LNCAP (cell line): ENCODE results near the gene GALNT10.
A peak's percentile ranks its signal among the peaks of the same experiment; 100 is the strongest.

ENCODE experiments used
- TF ChIP-seq, protein P1 (sequence below): fragments of 450-650 bp; IDR thresholded peaks from 2 replicates; pipeline ENCODE4 v1.5.1; 2017; ENCODE audit warnings: mild to moderate bottlenecking

The GALNT10 gene

DNA sequence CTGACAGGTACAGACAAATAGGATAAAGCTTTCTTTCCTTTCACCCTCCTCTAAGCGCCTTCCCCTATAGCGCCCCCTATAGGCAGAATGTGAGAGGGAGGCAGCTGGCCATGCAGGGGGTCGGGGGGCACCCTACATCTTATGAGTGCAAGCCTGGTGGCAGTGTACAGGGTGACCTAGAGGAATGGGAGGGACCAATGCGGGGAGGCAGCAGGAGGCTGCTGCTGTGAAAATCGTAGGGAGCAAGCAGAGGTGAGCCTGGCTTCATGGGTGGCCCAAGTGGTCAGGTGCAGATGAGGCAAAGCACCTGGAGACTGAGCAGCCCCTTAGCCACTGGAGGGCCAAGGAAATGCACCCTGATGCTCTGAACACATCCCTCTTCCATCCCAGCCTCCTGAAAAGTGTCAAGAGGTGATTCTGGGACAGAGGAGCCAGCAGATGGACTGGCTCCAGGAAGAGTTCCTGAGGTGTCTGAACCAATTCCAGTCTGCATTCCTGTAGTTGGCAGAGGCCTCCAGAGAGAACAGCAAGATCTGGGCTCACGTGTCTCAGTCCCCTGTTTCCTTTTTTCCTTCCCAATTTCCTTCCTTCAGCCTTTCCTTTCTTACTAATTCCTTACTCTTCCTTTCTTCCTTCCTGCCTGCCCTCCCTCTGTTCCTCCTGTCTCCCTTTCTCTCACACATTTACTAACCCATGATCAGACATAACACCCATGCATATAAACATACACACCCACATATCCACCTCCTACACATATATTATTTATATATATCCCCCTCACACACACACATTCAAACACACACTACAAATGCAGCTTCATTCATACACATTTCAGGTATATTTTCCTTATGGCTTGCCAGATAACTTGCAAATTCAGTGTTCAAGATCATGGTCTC, 32.8 kb upstream of the GALNT10 start:
- TF ChIP-seq, protein P1, sequence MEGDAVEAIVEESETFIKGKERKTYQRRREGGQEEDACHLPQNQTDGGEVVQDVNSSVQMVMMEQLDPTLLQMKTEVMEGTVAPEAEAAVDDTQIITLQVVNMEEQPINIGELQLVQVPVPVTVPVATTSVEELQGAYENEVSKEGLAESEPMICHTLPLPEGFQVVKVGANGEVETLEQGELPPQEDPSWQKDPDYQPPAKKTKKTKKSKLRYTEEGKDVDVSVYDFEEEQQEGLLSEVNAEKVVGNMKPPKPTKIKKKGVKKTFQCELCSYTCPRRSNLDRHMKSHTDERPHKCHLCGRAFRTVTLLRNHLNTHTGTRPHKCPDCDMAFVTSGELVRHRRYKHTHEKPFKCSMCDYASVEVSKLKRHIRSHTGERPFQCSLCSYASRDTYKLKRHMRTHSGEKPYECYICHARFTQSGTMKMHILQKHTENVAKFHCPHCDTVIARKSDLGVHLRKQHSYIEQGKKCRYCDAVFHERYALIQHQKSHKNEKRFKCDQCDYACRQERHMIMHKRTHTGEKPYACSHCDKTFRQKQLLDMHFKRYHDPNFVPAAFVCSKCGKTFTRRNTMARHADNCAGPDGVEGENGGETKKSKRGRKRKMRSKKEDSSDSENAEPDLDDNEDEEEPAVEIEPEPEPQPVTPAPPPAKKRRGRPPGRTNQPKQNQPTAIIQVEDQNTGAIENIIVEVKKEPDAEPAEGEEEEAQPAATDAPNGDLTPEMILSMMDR = peak; percentile 78

DNA sequence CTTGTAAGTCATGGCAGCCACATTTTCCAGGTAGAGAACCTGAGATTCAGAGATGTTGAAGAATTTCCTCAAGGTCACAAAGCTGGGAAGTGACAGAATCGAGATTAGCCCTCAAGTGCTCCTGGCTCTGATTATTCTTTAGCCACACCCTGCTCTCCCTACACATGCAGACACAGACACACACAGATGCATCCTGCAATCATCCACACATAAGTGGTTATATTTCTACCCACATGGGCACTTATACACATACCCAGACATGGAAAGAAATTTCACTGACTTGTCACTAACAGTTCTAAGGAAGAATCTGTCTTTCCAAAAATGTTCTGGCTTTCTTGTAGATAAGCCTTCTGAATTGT, 32.2 kb upstream of the GALNT10 start:
- TF ChIP-seq, protein P1 = no peak

DNA sequence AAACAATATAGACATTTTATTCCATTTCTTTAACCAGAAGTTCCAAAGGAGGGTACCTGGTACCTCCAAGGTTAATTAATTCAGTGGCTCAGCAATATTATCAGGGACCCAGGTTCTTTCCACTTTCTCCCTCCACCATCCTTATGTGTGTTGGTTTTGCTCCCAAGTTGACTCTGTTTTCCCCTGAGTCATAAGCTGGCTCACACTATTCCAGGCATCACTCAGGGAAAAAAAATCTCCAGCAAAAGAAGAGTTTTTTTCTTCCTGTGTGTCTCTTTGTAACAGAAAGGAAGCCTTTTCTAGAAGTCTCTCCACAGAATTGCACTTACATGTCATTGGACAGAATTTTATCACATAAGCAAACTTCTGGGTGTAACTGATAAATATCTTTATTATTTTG, 31.2 kb upstream of the GALNT10 start:
- TF ChIP-seq, protein P1 = no peak

DNA sequence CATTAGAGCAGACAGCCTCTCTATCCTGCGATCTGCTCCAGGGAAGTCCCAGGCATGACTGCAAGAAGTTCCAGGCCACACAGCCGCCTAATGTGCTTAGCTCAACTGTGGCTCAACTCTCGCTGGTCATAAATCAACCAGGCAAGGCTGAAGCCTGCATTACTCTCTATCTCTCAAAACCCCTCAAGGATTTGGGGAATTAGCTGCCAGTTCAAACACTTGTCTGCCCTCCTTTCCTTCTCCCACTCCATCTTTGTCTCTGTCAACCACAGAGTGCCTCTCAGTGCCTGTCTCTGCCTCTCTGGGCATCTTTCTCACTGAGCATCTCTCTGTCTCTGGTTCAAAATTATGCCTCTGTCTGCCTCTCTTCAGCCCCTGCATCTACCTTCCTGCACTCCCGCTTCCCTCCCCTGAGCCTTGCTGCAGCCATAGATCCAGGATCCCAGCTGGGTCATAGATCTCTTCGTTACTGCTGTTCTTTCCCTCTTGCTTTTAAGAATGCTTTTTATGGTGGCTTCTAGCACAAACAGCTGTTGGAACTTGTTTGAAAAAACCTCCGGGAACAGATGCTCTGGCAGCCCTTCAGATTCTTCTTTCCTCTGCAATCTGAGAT, 27.9 kb upstream of the GALNT10 start:
- TF ChIP-seq, protein P1 = no peak

DNA sequence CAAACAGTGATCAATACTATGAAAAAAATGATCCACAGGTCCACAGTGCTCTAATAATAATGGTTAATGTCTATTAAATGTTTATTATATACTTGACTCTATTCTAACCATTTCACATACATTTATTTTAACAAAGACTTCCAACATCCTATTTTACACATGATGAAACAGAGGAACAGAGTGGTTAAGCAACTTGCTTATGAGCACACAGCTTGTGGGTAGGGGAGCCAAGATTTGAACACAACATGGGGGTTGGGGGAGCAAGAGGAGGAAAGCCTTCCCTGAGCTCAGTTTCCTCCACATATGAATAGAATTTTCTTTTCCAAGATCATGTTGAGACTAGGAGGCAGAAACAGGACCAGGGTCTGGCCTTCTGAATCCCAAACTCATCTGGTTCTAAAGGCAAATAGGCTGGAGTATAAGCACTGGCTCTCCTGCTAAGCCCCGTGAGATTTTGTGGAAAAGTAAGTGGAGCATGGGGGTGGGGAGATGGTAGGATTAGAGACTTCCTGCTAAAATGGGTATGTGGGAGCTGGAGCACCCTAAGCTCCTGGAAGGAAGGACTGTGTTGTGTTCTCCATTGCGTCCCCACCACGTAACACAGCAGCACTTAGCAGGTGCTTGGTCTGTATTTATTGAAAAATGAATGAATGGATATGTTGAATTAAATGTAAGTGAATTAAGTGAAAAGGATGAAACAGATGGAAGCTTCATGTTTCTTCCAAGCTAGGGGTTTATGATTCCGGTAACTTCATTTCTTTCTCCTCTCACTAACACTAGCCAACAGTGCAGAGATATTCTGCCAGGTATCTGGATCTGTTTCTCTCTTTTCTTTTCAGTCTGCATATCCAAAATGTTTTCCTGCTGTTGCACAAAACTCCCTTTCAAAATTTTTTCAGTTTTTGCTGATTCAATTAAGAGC, 26.9 kb upstream of the GALNT10 start:
- TF ChIP-seq, protein P1 = no peak

DNA sequence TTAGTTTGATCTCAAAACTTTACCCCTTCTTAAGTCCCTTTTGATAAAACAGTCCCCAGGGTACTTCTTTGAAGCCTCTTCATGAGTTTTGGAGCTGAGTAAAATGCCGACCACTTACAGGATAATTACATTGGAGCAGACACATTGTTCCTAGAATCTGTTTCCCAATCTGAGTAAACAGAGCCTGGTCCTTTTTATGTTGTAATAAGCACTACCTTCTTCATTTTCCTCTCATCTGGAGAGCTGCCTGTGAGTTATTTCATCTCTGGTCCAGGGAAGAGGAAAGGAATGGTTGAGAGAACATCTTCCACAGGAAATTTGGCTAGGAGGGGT, 26.3 kb upstream of the GALNT10 start:
- TF ChIP-seq, protein P1 = no peak

DNA sequence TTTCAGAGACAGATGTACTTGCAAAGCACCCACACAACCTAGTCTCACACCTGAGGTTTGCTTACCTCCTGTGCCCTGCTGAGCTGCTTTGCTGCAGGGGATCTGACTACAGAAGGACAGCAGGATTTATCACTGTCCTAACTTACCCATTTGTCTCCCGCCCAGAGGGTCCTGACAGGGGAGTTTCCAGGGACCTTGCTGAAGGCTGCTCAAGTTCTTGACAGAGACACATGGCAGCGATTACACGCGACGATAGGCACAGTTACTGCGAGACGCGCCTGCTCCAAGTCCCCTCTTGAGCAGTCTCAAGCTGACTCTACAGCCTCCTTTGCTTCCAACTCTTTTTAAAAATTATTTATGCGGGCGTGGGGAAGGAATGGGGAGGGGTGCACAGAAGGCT, 24.6 kb upstream of the GALNT10 start:
- TF ChIP-seq, protein P1 = no peak
